ENCODE data around the gene LEFTY1. TPM values are rescaled to one million over a fixed set of nuclear protein-coding genes. Genes with fewer than 3 reads are reported as not detected.

The LEFTY1 gene
- total and polyA plus RNA-seq, 2 of the 13 experiments (the other 11 are each of a cell fraction or from before 2014, with no cell fraction given), result 0.29 to 0.79 TPM

DNA sequence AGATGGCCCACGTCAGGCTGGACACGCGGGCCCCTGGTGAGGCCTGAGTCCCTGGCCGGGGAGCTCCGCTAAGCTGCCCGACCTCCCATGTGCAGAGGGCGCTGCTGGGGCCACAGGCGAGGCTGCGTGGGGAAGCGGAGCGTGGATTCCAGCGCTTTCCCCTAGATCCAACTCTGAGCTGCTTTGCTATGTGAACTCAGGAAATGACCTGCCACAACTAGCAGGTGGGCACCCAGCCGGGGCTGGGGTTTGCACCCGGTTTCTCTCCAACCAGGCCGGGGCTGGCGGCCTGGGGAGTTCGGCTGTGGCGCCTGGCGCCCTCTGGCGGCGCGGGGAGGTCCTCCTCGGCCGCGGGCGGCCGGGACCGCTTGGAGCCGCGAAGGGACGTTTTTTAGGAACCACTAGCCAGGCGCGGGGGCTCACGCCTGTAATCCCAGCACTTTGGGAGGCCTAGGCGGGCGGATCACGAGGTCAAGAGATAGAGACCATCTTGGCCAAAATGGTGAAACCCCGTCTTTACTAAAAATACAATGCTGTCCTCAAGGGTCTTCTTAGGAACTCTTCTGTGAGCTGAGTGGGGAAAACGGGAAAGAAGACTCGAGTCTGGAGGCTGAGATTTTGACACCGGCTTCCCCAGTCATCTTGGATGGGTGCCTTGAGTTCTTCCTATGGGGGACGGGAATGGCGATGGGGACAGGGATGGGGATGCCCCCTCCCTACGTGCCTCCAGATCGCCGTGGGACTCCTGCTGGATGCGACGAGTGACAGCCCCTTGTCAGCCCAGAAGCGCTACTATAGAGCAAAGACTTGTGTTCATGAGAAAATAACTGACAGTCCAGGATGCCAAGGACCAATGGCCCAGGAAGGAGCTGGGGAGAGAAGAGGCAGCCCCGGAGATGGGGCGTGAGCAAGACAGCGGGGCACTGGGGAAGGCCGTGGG is 22.5 kb upstream of the LEFTY1 start (continued):
- TF ChIP-seq, protein P1, sequence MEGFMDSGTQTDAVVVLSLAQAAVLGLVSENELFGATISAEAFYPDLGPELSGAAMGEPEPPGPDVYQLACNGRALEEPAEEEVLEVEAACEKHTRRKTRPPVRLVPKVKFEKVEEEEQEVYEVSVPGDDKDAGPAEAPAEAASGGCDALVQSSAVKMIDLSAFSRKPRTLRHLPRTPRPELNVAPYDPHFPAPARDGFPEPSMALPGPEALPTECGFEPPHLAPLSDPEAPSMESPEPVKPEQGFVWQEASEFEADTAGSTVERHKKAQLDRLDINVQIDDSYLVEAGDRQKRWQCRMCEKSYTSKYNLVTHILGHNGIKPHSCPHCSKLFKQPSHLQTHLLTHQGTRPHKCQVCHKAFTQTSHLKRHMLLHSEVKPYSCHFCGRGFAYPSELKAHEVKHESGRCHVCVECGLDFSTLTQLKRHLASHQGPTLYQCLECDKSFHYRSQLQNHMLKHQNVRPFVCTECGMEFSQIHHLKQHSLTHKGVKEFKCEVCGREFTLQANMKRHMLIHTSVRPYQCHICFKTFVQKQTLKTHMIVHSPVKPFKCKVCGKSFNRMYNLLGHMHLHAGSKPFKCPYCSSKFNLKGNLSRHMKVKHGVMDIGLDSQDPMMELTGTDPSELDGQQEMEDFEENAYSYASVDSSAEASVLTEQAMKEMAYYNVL (CRISPR knock-in tag; IDR thresholded peaks at IDR 0.05; ENCODE audit: borderline replicate concordance), result peak; percentile 60; the same call in 1 of the 2 replicates
- TF ChIP-seq SRSF1 (optimal IDR thresholded peaks at IDR 0.05; ENCODE audit: low read depth, low read length) (no peak), ZNF501 (CRISPR knock-in tag; IDR thresholded peaks at IDR 0.05) (peak; percentile 63; the same call in 1 of the 2 replicates), TEAD3 (CRISPR knock-in tag; optimal IDR thresholded peaks at IDR 0.05; ENCODE audit: borderline replicate concordance) (peak; percentile 4), MED8 (CRISPR knock-in tag; IDR thresholded peaks at IDR 0.05; ENCODE audit: insufficient replicate concordance) (peak; percentile 43), ZNF891 (CRISPR knock-in tag; IDR thresholded peaks at IDR 0.05) (no peak), GABPB1 (CRISPR knock-in tag; IDR thresholded peaks at IDR 0.05) (peak; percentile 59; the same call in 1 of the 2 replicates), TBX2 (CRISPR knock-in tag; IDR thresholded peaks at IDR 0.05; ENCODE audit: borderline replicate concordance) (peak; percentile 27; the same call in 1 of the 2 replicates), ZBTB7A (CRISPR knock-in tag; IDR thresholded peaks at IDR 0.05) (no peak), ZNF101 (CRISPR knock-in tag; IDR thresholded peaks at IDR 0.05; ENCODE audit: borderline replicate concordance, low read depth) (no peak), NFYC (CRISPR knock-in tag; IDR thresholded peaks at IDR 0.05) (no peak), NFKB2 (CRISPR knock-in tag; IDR thresholded peaks at IDR 0.05; ENCODE audit: borderline replicate concordance) (peak; percentile 70; the same call in 1 of the 2 replicates), STAG1 (CRISPR knock-in tag; IDR thresholded peaks at IDR 0.05) (peak; percentile 86), ATF7-NPFF (CRISPR knock-in tag; IDR thresholded peaks at IDR 0.05; ENCODE audit: low read depth) (0 out of 2 replicates have a peak, but pooled peaks have one; percentile 25), YY1 (IDR thresholded peaks at IDR 0.05; ENCODE audit: insufficient read depth, insufficient replicate concordance, low read depth, low read length) (peak; percentile 45), LCORL (IDR thresholded peaks at IDR 0.05) (no peak), LCORL (CRISPR knock-in tag; IDR thresholded peaks at IDR 0.05) (0 out of 2 replicates have a peak, but pooled peaks have one; percentile 24), MLLT10 (CRISPR knock-in tag; IDR thresholded peaks at IDR 0.05) (no peak)
- TF ChIP-seq, protein P2, sequence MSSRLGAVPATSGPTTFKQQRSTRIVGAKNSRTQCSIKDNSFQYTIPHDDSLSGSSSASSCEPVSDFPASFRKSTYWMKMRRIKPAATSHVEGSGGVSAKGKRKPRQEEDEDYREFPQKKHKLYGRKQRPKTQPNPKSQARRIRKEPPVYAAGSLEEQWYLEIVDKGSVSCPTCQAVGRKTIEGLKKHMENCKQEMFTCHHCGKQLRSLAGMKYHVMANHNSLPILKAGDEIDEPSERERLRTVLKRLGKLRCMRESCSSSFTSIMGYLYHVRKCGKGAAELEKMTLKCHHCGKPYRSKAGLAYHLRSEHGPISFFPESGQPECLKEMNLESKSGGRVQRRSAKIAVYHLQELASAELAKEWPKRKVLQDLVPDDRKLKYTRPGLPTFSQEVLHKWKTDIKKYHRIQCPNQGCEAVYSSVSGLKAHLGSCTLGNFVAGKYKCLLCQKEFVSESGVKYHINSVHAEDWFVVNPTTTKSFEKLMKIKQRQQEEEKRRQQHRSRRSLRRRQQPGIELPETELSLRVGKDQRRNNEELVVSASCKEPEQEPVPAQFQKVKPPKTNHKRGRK (CRISPR knock-in tag; IDR thresholded peaks at IDR 0.05), result no peak
- TF ChIP-seq, protein P3, sequence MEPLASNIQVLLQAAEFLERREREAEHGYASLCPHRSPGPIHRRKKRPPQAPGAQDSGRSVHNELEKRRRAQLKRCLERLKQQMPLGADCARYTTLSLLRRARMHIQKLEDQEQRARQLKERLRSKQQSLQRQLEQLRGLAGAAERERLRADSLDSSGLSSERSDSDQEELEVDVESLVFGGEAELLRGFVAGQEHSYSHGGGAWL (CRISPR knock-in tag; IDR thresholded peaks at IDR 0.05), result 0 out of 2 replicates have a peak, but pooled peaks have one; percentile 74
- TF ChIP-seq, protein P4, sequence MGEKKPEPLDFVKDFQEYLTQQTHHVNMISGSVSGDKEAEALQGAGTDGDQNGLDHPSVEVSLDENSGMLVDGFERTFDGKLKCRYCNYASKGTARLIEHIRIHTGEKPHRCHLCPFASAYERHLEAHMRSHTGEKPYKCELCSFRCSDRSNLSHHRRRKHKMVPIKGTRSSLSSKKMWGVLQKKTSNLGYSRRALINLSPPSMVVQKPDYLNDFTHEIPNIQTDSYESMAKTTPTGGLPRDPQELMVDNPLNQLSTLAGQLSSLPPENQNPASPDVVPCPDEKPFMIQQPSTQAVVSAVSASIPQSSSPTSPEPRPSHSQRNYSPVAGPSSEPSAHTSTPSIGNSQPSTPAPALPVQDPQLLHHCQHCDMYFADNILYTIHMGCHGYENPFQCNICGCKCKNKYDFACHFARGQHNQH (CRISPR knock-in tag; IDR thresholded peaks at IDR 0.05), result 0 out of 2 replicates have a peak, but pooled peaks have one; percentile 16
